ENCODE results near the gene CAMK1G.

CAMK1G gene

GRCh38 chr1:209577346-209577745 lies 6.2 kb upstream of the CAMK1G start:
- no peak for TF ChIP-seq POLR2A (IDR thresholded peaks at IDR 0.05; ENCODE audit: low read depth, low read length)
- FAIRE-seq (no peak), DNase-seq (ENCODE audit: insufficient read length, low spot score) (no peak)

GRCh38 chr1:209580577-209580976 lies 2.9 kb upstream of the CAMK1G start:
- DNase-seq (ENCODE audit: insufficient read length, low spot score) (no peak), FAIRE-seq (no peak)
- no peak for TF ChIP-seq POLR2A (IDR thresholded peaks at IDR 0.05; ENCODE audit: low read depth, low read length)

- DNase-seq (ENCODE audit: insufficient read length, low spot score) = no peak
- FAIRE-seq = no peak
- no peak for TF ChIP-seq POLR2A (IDR thresholded peaks at IDR 0.05; ENCODE audit: low read depth, low read length)
These were observed 738 bp downstream of the CAMK1G start for GRCh38 chr1:209584231-209584672.

- FAIRE-seq (no peak), DNase-seq (ENCODE audit: insufficient read length, low spot score) (no peak)
- no peak for TF ChIP-seq POLR2A (IDR thresholded peaks at IDR 0.05; ENCODE audit: low read depth, low read length)
These were observed 1.7 kb downstream of the CAMK1G start for GRCh38 chr1:209585197-209585596.

DNA sequence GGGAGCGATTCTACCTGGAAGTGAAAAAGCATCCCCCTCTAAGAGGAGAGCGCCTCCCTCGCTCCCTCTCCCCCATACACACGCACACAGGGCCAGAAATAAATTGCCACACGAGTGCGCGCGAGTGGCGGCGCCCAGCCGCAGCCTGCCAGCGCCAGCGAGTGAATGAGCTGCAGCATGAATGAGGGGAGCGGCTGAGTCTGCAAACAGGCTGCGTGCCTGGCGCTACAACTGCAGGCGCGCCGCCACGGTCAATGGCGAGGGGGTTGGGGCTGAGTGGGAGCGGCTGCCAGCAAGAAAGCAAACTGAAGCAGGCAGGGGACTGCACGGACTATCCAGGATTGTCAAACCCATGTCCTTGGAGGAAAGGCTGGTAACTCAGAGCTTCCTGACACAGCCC lies 2.2 kb downstream of the CAMK1G start:
- TF ChIP-seq POLR2A (IDR thresholded peaks at IDR 0.05; ENCODE audit: low read depth, low read length) = no peak
- DNase-seq (ENCODE audit: insufficient read length, low spot score) (no peak), FAIRE-seq (no peak)

GRCh38 chr1:209586221-209586740 lies 2.8 kb downstream of the CAMK1G start:
- TF ChIP-seq POLR2A (IDR thresholded peaks at IDR 0.05; ENCODE audit: low read depth, low read length) = no peak
- FAIRE-seq (no peak), DNase-seq (ENCODE audit: insufficient read length, low spot score) (no peak)

DNA sequence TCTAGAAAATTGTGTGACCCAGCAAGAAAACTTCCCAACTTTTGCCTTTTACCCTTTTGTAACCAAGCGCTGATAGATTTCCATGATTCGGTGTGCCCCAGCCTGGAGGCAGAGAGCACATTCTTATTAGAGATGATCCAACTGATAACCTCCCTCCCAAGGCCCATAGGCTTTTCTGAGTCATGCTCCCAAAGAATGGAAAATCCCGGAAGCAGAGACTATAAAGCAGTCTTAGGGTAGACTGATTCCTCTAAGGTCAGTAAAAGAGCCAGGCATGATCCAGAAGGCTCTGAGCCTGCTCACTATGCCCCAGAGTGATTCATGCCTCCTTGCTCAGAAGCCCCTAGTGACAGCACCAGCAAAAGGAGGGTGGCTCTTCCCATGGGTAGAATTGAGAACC lies 4.3 kb downstream of the CAMK1G start:
- DNase-seq (ENCODE audit: insufficient read length, low spot score) = no peak
- FAIRE-seq = no peak
- no peak for TF ChIP-seq POLR2A (IDR thresholded peaks at IDR 0.05; ENCODE audit: low read depth, low read length)

DNA sequence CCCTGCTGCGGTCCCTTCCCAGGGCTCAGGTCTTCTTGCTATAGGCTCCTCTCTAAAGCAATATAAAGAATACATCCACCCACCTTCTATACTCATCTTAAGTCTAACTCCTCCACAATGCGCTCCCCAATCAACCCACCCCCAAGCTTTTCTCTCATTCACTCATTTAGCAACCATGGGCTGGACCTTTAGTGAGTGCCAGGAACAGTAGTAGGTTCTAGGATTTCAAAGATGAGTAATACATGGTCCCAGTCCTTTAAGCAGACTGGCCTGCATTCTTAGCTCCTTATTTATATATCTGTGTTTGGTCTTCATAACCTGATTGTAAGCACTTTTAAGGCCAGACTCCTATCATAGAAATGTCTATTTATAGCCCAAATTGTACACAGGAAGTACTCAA lies 5.9 kb downstream of the CAMK1G start:
- FAIRE-seq = no peak
- DNase-seq (ENCODE audit: insufficient read length, low spot score) = no peak
- TF ChIP-seq POLR2A (IDR thresholded peaks at IDR 0.05; ENCODE audit: low read depth, low read length) = no peak

GRCh38 chr1:209589863-209590262 lies 6.3 kb downstream of the CAMK1G start:
- DNase-seq (ENCODE audit: insufficient read length, low spot score) (no peak), FAIRE-seq (no peak)
- no peak for TF ChIP-seq POLR2A (IDR thresholded peaks at IDR 0.05; ENCODE audit: low read depth, low read length)

DNA sequence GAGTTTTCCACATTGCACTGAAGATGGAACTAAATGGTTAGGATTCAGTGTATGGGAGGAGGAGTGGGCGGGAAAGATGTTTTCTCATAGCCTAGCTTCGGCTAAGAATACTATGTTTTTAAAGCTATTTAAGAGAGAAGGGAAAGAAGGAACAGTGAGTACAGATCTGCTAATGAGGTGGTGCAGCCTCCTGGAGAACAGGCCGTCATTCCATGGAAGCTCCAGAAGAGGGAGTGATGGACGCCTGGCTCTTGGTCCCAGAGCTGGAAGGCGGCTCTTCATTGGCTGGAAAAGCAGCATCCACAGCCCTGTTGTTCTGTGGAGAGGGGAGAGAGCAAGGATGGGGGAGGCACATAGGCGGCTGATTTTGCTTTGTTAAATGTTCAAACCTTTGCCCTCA lies 6.9 kb downstream of the CAMK1G start:
- no peak for TF ChIP-seq POLR2A (IDR thresholded peaks at IDR 0.05; ENCODE audit: low read depth, low read length)
- DNase-seq (ENCODE audit: insufficient read length, low spot score) (no peak), FAIRE-seq (no peak)

- no peak for DNase-seq (ENCODE audit: insufficient read length, low spot score)
- TF ChIP-seq POLR2A (IDR thresholded peaks at IDR 0.05; ENCODE audit: low read depth, low read length) = no peak
- no peak for FAIRE-seq
These were observed 10.2 kb downstream of the CAMK1G start for GRCh38 chr1:209593747-209594146.

- no peak for TF ChIP-seq POLR2A (IDR thresholded peaks at IDR 0.05; ENCODE audit: low read depth, low read length)
- DNase-seq (ENCODE audit: insufficient read length, low spot score) = no peak
- no peak for FAIRE-seq
These were observed 10.9 kb downstream of the CAMK1G start for GRCh38 chr1:209594440-209594839.

GRCh38 chr1:209595028-209595427 lies 11.5 kb downstream of the CAMK1G start:
- DNase-seq (ENCODE audit: insufficient read length, low spot score) = no peak
- no peak for FAIRE-seq
- TF ChIP-seq POLR2A (IDR thresholded peaks at IDR 0.05; ENCODE audit: low read depth, low read length) = no peak

DNA sequence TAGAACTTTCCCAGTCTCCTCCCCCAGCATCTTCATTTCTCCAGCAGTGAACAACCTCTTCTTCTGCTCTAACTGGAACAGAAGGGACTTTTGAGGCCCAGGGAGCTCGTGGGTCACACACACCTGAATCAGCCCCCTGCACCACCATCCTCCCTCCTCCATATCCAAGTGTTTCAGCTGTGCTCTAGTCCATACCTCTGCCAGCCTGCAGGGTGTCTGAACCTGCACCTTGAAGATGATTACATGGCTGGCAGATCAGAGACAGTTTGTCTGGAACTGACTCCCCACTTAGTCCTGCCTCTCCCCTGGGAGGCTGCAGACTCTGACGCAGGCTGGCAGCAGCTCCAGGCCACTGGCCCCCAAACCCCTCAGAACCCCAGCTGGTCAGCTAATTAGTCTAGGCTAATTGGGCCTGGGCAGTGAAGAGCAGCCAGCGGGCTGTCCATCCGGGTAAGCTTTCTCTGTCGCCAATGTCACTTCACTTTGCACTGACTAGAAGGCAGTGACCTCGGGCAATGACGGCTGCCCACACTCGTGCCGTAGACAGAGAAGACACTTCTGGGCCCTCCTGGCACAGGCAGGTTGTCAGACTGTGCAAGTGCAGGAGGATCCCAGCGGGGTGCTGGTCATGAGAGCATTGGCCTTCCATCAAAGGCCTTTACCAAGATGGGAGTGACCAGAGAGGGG lies 12.2 kb downstream of the CAMK1G start:
- FAIRE-seq = no peak
- no peak for TF ChIP-seq POLR2A (IDR thresholded peaks at IDR 0.05; ENCODE audit: low read depth, low read length)
- DNase-seq (ENCODE audit: insufficient read length, low spot score) = no peak

- DNase-seq (ENCODE audit: insufficient read length, low spot score) (no peak), FAIRE-seq (no peak)
These were observed 14.0 kb downstream of the CAMK1G start for GRCh38 chr1:209597499-209597898.

More at GRCh38 chr1:209597499-209597898, 14.0 kb downstream of the CAMK1G start:
- TF ChIP-seq POLR2A (IDR thresholded peaks at IDR 0.05; ENCODE audit: low read depth, low read length) = no peak

All from H54 (cell line).